IMR-90 (cell line): ENCODE results near the gene BFAR. TPM values are rescaled to one million over a fixed set of nuclear protein-coding genes. Genes with fewer than 3 reads are reported as not detected.

Experiments used
- ATAC-seq: fragments of 200-7000 bp; cut with Tn5 transposase; 2 replicates; pipeline ENCODE4 v1.9.1; 2020; ENCODE audit warnings: low read depth, mild to moderate bottlenecking, moderate library complexity
- BruUV-seq: library from RNA; stranded (reverse); fragments of 400-500 nt; replicated peaks from 2 replicates; lab custom pipeline; 2021; lab: Mats Ljungman, UMichigan
- CTCF ChIA-PET: fragments of 300-600 bp; formaldehyde crosslinking; extraction: SDS; loops from one replicate; lab custom pipeline; 2021; ENCODE audit warnings: antibody characterized with exemption; lab: Yijun Ruan, JAX
- POLR2A ChIA-PET: fragments of 300-600 bp; sonication (Branson Sonifier 250); formaldehyde crosslinking; loops from one replicate; lab custom pipeline; 2022; ENCODE audit warnings: antibody characterized with exemption; ENCODE audit not compliant: unreplicated experiment; lab: Charles Lee
- DNase-seq: peaks from one replicate; pipeline ENCODE4 v3.0.0; 2013
- H2AFZ ChIP-seq: replicated peaks from 2 replicates; pipeline ENCODE3; 2013; ENCODE audit warnings: low read length, mild to moderate bottlenecking; ENCODE audit not compliant: poor library complexity
- H2AK5ac ChIP-seq: 2 replicates; pipeline ENCODE4 v1.6.1; 2013; ENCODE audit warnings: low read depth, low read length, inconsistent platforms
- H2AK9ac ChIP-seq: replicated peaks from 2 replicates; pipeline ENCODE3; 2013; ENCODE audit warnings: mild to moderate bottlenecking, low read depth, low read length, moderate library complexity; ENCODE audit not compliant: poor library complexity
- H2BK120ac ChIP-seq: 2 replicates; pipeline ENCODE4 v1.6.1; 2013; ENCODE audit warnings: low read depth, low read length, inconsistent platforms
- H2BK15ac ChIP-seq: 3 replicates; pipeline ENCODE4 v1.6.1; 2013; ENCODE audit warnings: low read depth, low read length, inconsistent platforms
- H2BK20ac ChIP-seq: 2 replicates; pipeline ENCODE4 v1.6.1; 2013; ENCODE audit warnings: low read depth, mild to moderate bottlenecking, inconsistent platforms, low read length, moderate library complexity
- H2BK5ac ChIP-seq: 2 replicates; pipeline ENCODE4 v1.6.1; 2013; ENCODE audit warnings: mild to moderate bottlenecking, low read depth, low read length, inconsistent platforms; ENCODE audit not compliant: poor library complexity, severe bottlenecking
- H3K14ac ChIP-seq: replicated peaks from 2 replicates; pipeline ENCODE4 v1.6.1; 2013; ENCODE audit warnings: low read depth, low read length, inconsistent platforms
- H3K18ac ChIP-seq: 2 replicates; pipeline ENCODE4 v1.6.1; 2013; ENCODE audit warnings: low read depth, low read length, control low read depth
- H3K23ac ChIP-seq: 2 replicates; pipeline ENCODE4 v1.6.1; 2013; ENCODE audit warnings: low read depth, low read length, inconsistent platforms
- H3K27ac ChIP-seq: 2 replicates; pipeline ENCODE4 v1.5.1; 2013; ENCODE audit warnings: mild to moderate bottlenecking, control low read depth, low read length; ENCODE audit not compliant: insufficient read depth
- H3K27me3 ChIP-seq: 2 replicates; pipeline ENCODE4 v1.6.1; 2013; ENCODE audit warnings: low read length; ENCODE audit not compliant: control insufficient read depth, insufficient read depth
- H3K36me3 ChIP-seq: 2 replicates; pipeline ENCODE4 v1.6.1; 2013; ENCODE audit warnings: low read length, mixed read lengths; ENCODE audit not compliant: control insufficient read depth, insufficient read depth
- H3K4ac ChIP-seq: 2 replicates; pipeline ENCODE4 v1.6.1; 2013; ENCODE audit warnings: low read depth, low read length, inconsistent platforms
- H3K4me1 ChIP-seq: 2 replicates; pipeline ENCODE4 v1.6.1; 2013; ENCODE audit warnings: low read length, mixed read lengths; ENCODE audit not compliant: control insufficient read depth, insufficient read depth
- H3K4me2 ChIP-seq: 2 replicates; pipeline ENCODE4 v1.6.1; 2013; ENCODE audit warnings: low read depth, mild to moderate bottlenecking, control low read depth, low read length, moderate library complexity
- H3K4me3 ChIP-seq: 2 replicates; pipeline ENCODE4 v1.5.1; 2013; ENCODE audit warnings: low read depth, mild to moderate bottlenecking, control low read depth, low read length, moderate library complexity; ENCODE audit not compliant: insufficient read depth
- H3K56ac ChIP-seq: 2 replicates; pipeline ENCODE4 v1.6.1; 2013; ENCODE audit warnings: low read length, inconsistent platforms; ENCODE audit not compliant: insufficient read depth; ENCODE audit errors: extremely low read depth
- H3K79me1 ChIP-seq, 2 experiments: 2 replicates each; pipeline ENCODE4 v1.6.1; 2013; ENCODE audit warnings: low read length in 2 of 2, inconsistent platforms in 1 of 2, low read depth in 1 of 2
- H3K9ac ChIP-seq: 2 replicates; pipeline ENCODE4 v1.6.1; 2013; ENCODE audit warnings: low read depth, low read length, control low read depth
- H3K9me1 ChIP-seq: 2 replicates; pipeline ENCODE4 v1.6.1; 2013; ENCODE audit warnings: low read length, inconsistent platforms; ENCODE audit not compliant: insufficient read depth
- H3K9me3 ChIP-seq: 2 replicates; pipeline ENCODE4 v1.6.1; 2013; ENCODE audit warnings: low read length; ENCODE audit not compliant: control insufficient read depth, insufficient read depth
- H4K20me1 ChIP-seq: 2 replicates; pipeline ENCODE4 v1.6.1; 2013; ENCODE audit warnings: low read length, inconsistent platforms; ENCODE audit not compliant: insufficient read depth
- H4K5ac ChIP-seq: 2 replicates; pipeline ENCODE4 v1.6.1; 2013; ENCODE audit warnings: mild to moderate bottlenecking, low read depth, low read length, control low read depth
- H4K8ac ChIP-seq, 2 experiments: 2 replicates each; pipeline ENCODE4 v1.6.1; 2013; ENCODE audit warnings: low read depth in 2 of 2, low read length in 2 of 2, control low read depth in 1 of 2, inconsistent platforms in 1 of 2
- H4K91ac ChIP-seq: 2 replicates; pipeline ENCODE4 v1.6.1; 2013; ENCODE audit warnings: low read depth, low read length, inconsistent platforms; ENCODE audit not compliant: insufficient read depth
- BHLHE40 ChIP-seq: fragments of 150-350 bp; IDR thresholded peaks from 2 replicates; pipeline ENCODE4 v1.6.1; 2016; ENCODE audit warnings: mild to moderate bottlenecking, low read depth, low read length
- CEBPB ChIP-seq: IDR thresholded peaks from 2 replicates; pipeline ENCODE4 v1.6.1; 2012; ENCODE audit warnings: low read depth, low read length, improper control_type of control experiment
- CHD1 ChIP-seq: IDR thresholded peaks from 2 replicates; pipeline ENCODE4 v1.6.1; 2012; ENCODE audit warnings: low read depth, low read length, improper control_type of control experiment
- ELK1 ChIP-seq: fragments of 150-350 bp; IDR thresholded peaks from 2 replicates; pipeline ENCODE4 v1.6.1; 2016; ENCODE audit warnings: low read depth, mild to moderate bottlenecking, low read length, moderate library complexity, borderline replicate concordance
- FOS ChIP-seq: fragments of 150-350 bp; IDR thresholded peaks from 2 replicates; pipeline ENCODE4 v1.6.1; 2016; ENCODE audit warnings: low read depth, low read length
- MAFK ChIP-seq: IDR thresholded peaks from 2 replicates; pipeline ENCODE4 v1.6.1; 2012; ENCODE audit warnings: low read depth, low read length, improper control_type of control experiment
- MXI1 ChIP-seq: IDR thresholded peaks from 2 replicates; pipeline ENCODE4 v1.6.1; 2012; ENCODE audit warnings: low read depth, mild to moderate bottlenecking, low read length, moderate library complexity, borderline replicate concordance
- RCOR1 ChIP-seq: IDR thresholded peaks from 2 replicates; pipeline ENCODE4 v1.6.1; 2012; ENCODE audit warnings: mild to moderate bottlenecking, low read length, improper control_type of control experiment; ENCODE audit not compliant: insufficient replicate concordance
- USF2 ChIP-seq: fragments of 150-350 bp; IDR thresholded peaks from 2 replicates; pipeline ENCODE4 v1.6.1; 2017; ENCODE audit warnings: mild to moderate bottlenecking, antibody characterized with exemption, low read length, low read depth
- WGBS, 2 experiments: methylation state at CpG; one replicate each; pipeline versions ENCODE4 v1.1.5 to v1.1.7; 2013; ENCODE audit warnings: missing lambda C conversion rate in 2 of 2; ENCODE audit not compliant: insufficient read length in 1 of 2; ENCODE audit errors: extremely low coverage in 2 of 2; 5-methylcytosine and 5-hydroxymethylcytosine counted together
- dilution Hi-C: fragments of 300-500 bp; cut with HindIII; formaldehyde crosslinking; loops from one replicate; pipeline ENCODE4 v1.14.3; 2018; ENCODE audit warnings: low sequenced_read_pairs; ENCODE audit not compliant: unreplicated experiment
- in situ Hi-C: fragments of 300-500 bp; cut with MboI; formaldehyde crosslinking; loops from 3 replicates; pipeline ENCODE4 v1.14.3; 2019; ENCODE audit warnings: low sequenced_read_pairs, inconsistent platforms, mixed read lengths
- intact Hi-C: fragments of 100-400 bp; cut with micrococcal nuclease; formaldehyde crosslinking; loops from 2 replicates; pipeline ENCODE4 v1.10.0; 2022
- polyA plus RNA-seq, 3 experiments: library from polyadenylated mRNA; depleted of rRNA; stranded (reverse); fragments of >200 nt; gene quantifications; 2 replicates each; pipeline ENCODE4 v1.2.3, GENCODE V29; 2012; ENCODE audit warnings: low replicate concordance in 1 of 3
- total RNA-seq: library from RNA; depleted of rRNA; stranded (reverse); fragments of >200 nt; gene quantifications from 2 replicates; pipeline ENCODE4 v1.2.3, GENCODE V29; 2012

BFAR gene
- total and polyA plus RNA-seq, 2 of the 4 experiments (the other 2 are of a cell fraction) = 46.6 to 56.5 TPM

DNA sequence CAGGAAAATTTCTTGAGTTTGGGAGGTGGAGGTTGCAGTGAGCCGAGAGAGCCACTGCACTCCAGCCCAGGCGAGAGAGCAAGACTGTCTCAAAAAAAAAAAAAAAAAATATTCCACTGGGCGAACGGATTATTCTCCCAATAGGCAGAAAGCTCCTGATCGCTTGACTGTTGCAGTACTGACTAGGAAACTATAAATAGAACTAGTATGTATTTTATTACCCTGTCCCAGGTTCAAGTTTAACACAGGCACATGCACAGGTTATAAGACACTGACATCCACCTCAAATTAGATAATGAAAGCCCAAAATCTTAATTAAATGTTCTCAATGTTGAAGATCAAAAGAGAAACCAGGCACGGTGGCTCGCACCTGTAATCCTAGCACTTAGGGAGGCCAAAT, 14.2 kb upstream of the BFAR start:
- Histone ChIP-seq H4K91ac (no peak overlapping the region), H3K4ac (no peak overlapping the region), H3K18ac (no peak overlapping the region), H4K8ac (no peak overlapping the region), H2AFZ (no peak overlapping the region), H3K79me1 (no peaks in the 10 kb centered on the region), H2BK5ac (no peak overlapping the region), H2BK20ac (no peak overlapping the region), H2AK9ac (no peak overlapping the region), H2BK120ac (no peak overlapping the region), H3K14ac (no peak overlapping the region), H3K9me3 (no peaks in the 10 kb centered on the region), H2BK15ac (no peak overlapping the region), H2AK5ac (no peak overlapping the region), H4K20me1 (no peaks in the 10 kb centered on the region), H3K56ac (no peak overlapping the region), H3K4me3 (no peak overlapping the region), H3K9ac (no peak overlapping the region), H3K9me1 (no peaks in the 10 kb centered on the region), H3K4me1 (no peaks in the 10 kb centered on the region), H3K4me2 (no peak overlapping the region), H3K36me3 (peaks cover 33% of the 10 kb centered on the region), H3K27ac (no peak overlapping the region), H3K27me3 (no peaks in the 10 kb centered on the region), H4K5ac (no peak overlapping the region), H3K23ac (no peak overlapping the region)
- CTCF ChIA-PET = no interaction called here
- intact Hi-C loops (no loop called here), in situ Hi-C loops (no loop called here), dilution Hi-C loops (no loop called here)
- BruUV-seq = no TSS peak
- no peak for TF ChIP-seq USF2
- TF ChIP-seq CHD1 = no peak
- no peak for TF ChIP-seq RCOR1
- TF ChIP-seq MAFK = no peak
- TF ChIP-seq FOS = no peak
- no peak for TF ChIP-seq BHLHE40
- no peak for TF ChIP-seq ELK1
- no peak for TF ChIP-seq MXI1
- no peak for TF ChIP-seq CEBPB
- POLR2A ChIA-PET = no interaction called here
- no CpG with 5 or more reads among the region's 7 CpGs for WGBS, 2 experiments
- ATAC-seq = no peak
- no peak for DNase-seq
